H1 (cell line): ENCODE data around the gene SPTBN1. TPM values are rescaled to one million over a fixed set of nuclear protein-coding genes. Genes with fewer than 3 reads are reported as not detected.

Source experiments
- BACH1 ChIP-seq: IDR thresholded peaks from 2 replicates; pipeline ENCODE4 v1.6.1; 2012; ENCODE audit warnings: low read length, improper control_type of control experiment
- SP2 ChIP-seq: IDR thresholded peaks from 2 replicates; pipeline ENCODE4 v1.6.1; 2012; ENCODE audit warnings: mild to moderate bottlenecking, low read length, inconsistent platforms
- ZNF274 ChIP-seq: IDR thresholded peaks from 2 replicates; pipeline ENCODE4 v1.7.0; 2012; ENCODE audit warnings: low read length, borderline replicate concordance; ENCODE audit errors: extremely low read depth
- polyA plus RNA-seq, 7 experiments: library from polyadenylated mRNA; depleted of rRNA in 3 of 7; stranded (reverse) in 5 of 7; unstranded in 2 of 7; fragments of >200 nt in 5 of 7; fragments of 200-250 nt in 2 of 7; gene quantifications; 1 replicate in 5 of 7; 2 replicates in 1 of 7; 4 replicates in 1 of 7; pipeline versions ENCODE4 v1.2.1 to v1.2.3, GENCODE V29; 2011 to 2013; ENCODE audit warnings: missing spikeins in 2 of 7, mixed read lengths in 2 of 7
- total RNA-seq: library from RNA; stranded (reverse); fragmentation: NEBNext Ultra II Directional; extraction: Animal tissue kit (Norgen Biotek cat#: 25700); gene quantifications from 2 replicates; pipeline ENCODE4 v1.2.1, GENCODE V29; 2021
- TF ChIP-seq, protein P1 (sequence below): IDR thresholded peaks from 2 replicates; pipeline ENCODE4 v1.6.1; 2012; ENCODE audit warnings: low read length, inconsistent platforms

The SPTBN1 gene
- total and polyA plus RNA-seq, 2 of the 8 experiments (the other 6 are each of a cell fraction or from before 2014, with no cell fraction given): 31.8 to 180 TPM

- TF ChIP-seq, protein P1, sequence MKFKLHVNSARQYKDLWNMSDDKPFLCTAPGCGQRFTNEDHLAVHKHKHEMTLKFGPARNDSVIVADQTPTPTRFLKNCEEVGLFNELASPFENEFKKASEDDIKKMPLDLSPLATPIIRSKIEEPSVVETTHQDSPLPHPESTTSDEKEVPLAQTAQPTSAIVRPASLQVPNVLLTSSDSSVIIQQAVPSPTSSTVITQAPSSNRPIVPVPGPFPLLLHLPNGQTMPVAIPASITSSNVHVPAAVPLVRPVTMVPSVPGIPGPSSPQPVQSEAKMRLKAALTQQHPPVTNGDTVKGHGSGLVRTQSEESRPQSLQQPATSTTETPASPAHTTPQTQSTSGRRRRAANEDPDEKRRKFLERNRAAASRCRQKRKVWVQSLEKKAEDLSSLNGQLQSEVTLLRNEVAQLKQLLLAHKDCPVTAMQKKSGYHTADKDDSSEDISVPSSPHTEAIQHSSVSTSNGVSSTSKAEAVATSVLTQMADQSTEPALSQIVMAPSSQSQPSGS: no peak
- TF ChIP-seq BACH1 (no peak), SP2 (no peak), ZNF274 (no peak)
Observed at GRCh38 chr2:54579682-54580620, 123.8 kb downstream of the SPTBN1 start (continued).
